Posterior vena cava (tissue), 2 donors: Measurements from ENCODE around the gene SIN3A. TPM values are rescaled to one million over a fixed set of nuclear protein-coding genes. Genes with fewer than 3 reads are reported as not detected.
"Not testable (repeated sequence)": the region's sequence is repeated elsewhere in the genome, so short reads cannot be mapped to it uniquely, and the experiment has no call there.

Experiments
- DNase-seq: peaks from one replicate; pipeline ENCODE4 v3.0.0-alpha.2; 2020; ENCODE audit warnings: low spot score
- intact Hi-C, 2 donors: fragments of 100-400 bp; cut with DNase I; formaldehyde crosslinking; loops; one replicate each; pipeline versions ENCODE4 v1.14.1 to v1.14.2; 2022 to 2023
- total RNA-seq, 2 donors: library from RNA; stranded (reverse); fragmentation: NEBNext Ultra II Directional; extraction: Animal tissue kit (Norgen Biotek cat#: 25700); gene quantifications; one replicate each; pipeline ENCODE4 v1.2.1, GENCODE V29; 2021
- donor health status: DM: yes; HTN: yes; CAD: no.
- donor health status: DM: yes; HTN: yes; CAD: no.

The SIN3A gene
- total RNA-seq, 2 donors from 2014 or later = 47.8 to 47.9 TPM

DNA sequence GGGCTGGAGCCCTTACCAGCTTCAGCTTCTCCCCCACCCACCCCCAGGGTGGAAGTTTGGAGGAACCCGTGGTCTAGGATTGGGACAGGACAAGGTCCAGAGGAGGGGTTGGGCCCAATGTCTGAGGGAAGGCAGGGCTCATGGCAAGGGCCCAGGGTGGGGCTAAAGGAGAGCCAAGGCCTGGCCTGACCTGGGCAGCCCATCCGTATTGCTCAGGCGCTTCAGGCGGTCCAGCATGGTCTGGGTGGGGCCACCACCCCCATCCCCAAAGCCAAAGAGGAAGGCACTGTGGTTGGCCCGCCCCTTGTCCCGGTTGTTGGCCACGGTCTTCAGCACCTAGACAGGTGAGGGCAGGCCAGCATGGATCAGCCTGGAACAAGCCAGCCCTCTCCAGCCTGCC is 90.6 kb downstream of the SIN3A start:
- DNase-seq = no peak
- intact Hi-C loops = no loop called here

DNA sequence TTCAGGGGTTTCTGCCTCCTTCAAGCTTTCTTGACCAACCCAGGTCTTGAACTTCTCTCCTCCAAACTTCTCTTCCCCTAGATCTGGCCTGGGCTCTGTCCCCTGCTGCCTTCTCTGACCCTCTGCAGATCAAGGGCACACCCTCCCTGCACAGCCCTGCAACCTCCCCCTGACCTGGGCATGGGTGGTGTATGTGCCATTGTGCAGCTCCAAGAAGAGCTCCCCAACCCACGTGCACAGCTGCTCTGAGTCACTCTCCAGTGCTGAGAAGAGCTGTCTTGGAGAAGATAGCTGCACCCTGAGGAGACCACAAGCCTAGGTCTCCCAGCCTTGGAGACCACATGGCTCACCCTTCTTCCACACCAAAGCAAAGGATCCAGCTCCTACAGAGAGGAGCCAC is 91.1 kb downstream of the SIN3A start:
- intact Hi-C loops = no loop called here

DNA sequence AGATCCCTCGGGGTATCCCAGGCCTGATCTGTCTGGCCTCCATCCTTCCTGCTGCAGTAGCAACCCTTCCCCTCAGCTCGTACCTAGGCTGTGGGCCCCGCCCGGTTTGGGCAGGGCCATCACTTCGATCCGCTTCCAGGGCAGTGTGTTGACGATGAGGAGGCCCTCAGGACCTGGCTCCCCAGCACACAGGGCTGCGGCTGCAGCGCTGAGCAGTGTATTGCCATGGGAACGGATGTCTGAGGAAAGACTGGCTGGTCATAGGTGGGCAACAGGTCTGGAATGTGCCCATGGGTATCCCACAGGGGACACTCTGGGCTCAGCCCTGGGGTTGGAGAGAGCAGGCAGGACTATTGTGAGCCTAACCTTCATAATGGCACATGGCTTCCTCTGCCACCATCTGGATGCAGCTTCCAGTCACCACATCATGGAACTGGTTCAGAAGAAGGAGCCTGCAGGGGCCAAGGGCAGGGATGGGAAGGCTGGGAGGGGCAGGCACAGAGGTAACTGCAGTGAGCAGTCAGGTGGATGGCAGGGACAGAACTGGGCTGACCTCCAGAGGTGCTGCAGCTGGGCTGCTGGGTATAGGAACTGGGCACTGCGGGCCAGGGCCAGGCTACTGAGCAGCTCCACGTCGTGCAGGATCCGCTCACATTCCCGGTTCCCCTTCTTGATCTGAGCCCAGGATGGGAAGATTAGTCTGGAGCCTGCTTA is 91.8 kb downstream of the SIN3A start:
- no peak for DNase-seq
- intact Hi-C loops = no loop called here

More for the DNA sequence above, 91.1 kb downstream of the SIN3A start:
- DNase-seq = no peak

DNA sequence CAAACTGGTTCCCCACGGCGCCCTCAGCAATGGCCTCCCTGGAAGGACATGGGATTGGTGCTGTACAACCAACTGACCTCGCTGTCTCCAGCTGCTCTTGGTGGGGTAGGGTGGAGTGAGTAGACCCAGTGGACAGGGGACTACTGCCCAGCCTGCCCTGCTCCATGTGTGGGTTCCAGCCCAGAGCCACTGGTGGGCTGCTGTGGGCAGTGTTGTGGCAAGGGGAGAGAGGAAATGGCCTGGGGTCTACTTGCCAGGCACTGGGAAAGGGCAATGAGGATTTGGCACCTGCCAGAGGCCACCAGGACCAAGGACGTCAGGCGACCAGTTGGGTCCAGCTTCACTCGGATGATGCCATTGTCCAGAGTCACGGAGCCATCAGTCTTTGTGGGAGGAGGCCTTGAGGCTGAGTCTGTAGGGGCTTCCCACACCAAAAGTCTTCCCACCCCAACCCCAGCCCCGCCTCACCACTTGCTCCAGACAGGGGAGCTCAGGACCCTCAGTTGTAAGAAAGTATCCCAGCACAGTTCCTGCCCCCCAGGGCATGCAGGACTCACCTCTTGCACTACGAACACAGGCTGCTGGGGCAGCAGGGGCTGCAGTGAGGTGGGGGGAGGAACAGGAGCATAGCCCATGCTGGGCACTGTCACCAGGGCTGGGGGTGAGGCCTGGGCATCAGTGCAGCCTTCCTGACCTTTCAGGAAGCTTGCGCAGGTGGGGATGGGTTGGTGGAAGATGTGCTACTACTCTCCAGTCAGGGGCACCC is 92.5 kb downstream of the SIN3A start:
- no peak for DNase-seq
- intact Hi-C loops = no loop called here

DNA sequence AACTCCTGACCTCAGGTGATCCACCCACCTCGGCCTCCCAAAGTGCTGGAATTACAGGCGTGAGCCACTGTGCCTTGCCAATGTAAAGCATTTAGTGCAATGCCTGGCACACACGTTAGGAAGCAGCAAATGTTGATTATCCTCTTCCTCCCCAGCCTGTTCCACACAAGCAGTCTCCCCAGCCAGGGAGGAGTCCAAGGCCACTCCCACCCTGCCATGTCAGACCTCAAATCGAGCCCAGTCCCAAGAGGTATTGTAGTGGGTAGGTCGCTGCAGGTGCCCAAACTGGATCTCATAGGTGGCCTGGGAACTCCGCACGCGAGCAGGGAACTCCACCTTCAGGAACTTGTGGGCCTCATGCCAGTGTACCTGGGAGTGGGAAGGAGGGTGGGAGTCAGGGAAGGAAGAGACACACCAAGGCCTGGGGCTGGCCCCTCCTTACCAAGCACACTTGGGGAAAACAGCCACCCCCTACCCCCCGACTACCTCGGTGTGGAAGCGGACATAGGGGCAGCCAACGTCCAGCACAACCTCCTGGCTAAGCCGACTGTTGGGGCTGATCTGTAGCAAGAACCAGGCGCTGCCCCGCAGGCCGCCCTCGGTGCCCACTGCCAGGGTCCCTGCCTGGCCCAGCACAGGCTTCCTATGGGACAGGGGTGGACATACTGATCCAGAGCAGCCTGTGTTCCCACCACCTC is 93.4 kb downstream of the SIN3A start:
- DNase-seq = no peak
- intact Hi-C loops = no loop called here

DNA sequence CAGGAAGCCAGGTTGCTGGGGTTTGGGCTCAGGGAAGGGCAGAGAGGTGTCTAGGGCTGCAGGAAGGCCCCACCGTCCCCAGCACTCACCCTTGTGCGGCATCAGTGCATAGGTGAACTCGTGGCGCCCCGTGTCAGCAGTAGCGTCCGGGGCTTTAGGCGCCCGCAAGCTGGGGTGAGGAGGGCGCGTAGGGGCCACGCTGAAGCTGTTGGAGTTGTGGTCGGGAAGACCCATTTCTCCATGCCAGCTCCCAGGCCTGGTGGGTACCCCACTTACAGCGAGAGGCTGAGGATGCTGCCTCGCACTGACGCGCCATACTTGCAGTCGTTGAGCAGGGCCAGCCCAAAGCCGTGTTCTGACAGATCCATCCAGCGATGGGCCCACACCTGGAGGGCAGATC is 95.0 kb downstream of the SIN3A start:
- DNase-seq = no peak
- intact Hi-C loops = no loop called here

DNA sequence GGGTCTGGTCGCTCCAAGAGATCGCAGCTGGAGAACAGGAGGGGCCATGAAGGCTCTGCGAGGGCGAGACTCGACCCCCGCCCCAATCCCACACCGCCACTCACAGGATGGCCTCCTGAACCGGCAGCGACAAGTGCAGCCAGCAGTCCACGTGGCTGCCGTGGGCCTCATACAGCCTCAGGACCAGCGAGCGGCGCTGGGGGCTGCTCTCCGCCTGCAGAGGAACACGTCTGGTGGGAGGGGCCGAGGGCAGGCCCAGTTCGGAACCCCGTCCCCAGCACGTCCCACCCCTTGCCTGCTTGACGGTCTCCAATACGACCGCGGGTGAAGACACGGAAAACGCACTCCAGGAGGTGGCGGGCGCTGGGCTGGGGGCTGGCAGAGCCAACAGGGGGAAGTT is 95.5 kb downstream of the SIN3A start:
- no peak for DNase-seq
- intact Hi-C loops = no loop called here

DNA sequence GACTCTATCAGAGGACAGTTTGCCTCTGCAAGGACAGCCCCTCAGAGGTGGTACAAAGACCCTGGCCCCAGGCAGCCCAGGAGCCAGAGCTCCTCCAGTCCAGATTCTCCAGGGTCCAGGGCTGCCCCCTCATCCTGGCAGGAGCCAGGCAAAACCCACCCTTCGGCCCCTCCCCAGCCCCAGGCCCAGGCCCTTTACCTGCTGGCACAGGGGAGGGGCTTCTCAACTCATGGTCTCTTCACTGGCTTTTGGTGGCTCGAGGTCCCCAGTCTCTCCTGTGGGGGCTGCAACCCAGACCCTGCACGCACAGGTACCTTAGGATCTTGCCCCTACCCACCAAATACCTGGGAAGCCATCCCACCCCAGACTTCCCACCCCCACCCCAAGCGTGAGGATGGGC is 96.1 kb downstream of the SIN3A start:
- DNase-seq = no peak
- intact Hi-C loops = no loop called here

DNA sequence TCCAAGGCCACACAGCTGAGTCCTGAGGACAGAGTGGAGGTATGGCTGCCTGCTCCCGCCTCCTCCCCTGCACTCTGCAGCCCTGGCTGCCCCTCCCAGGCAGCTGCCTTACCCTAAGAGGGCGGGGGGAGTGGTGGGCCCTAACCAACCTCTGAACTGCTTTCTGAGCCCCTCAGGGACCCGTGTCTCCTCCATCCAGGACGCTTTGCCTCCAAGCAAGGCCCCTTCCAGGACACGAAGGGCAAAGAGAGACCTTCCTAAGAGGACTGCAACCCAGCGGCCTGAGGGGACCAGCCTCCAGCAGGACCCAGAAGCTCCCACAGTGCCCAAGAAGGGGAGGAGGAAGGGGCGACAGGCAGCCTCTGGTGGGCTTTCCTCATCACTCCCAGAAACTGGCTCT is 97.0 kb downstream of the SIN3A start:
- intact Hi-C loops = no loop called here
- DNase-seq = no peak

DNA sequence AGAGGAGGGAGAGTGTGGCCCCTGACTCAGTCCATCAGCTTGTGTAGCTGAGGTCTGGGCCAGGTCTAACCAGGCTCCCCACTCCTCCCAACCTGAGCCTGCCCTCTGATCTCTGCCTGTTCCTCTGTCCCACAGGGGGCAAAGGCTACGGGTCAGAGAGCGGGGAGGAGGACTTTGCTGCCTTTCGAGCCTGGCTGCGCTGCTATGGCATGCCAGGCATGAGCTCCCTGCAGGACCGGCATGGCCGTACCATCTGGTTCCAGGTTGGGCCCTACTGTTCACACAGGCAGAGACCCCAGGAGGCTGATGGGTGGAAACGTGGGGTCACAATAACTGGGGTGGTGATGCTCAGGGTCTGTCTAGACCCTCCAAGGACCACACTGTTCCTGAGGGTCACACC is 97.9 kb downstream of the SIN3A start:
- intact Hi-C loops = no loop called here
- DNase-seq = no peak

DNA sequence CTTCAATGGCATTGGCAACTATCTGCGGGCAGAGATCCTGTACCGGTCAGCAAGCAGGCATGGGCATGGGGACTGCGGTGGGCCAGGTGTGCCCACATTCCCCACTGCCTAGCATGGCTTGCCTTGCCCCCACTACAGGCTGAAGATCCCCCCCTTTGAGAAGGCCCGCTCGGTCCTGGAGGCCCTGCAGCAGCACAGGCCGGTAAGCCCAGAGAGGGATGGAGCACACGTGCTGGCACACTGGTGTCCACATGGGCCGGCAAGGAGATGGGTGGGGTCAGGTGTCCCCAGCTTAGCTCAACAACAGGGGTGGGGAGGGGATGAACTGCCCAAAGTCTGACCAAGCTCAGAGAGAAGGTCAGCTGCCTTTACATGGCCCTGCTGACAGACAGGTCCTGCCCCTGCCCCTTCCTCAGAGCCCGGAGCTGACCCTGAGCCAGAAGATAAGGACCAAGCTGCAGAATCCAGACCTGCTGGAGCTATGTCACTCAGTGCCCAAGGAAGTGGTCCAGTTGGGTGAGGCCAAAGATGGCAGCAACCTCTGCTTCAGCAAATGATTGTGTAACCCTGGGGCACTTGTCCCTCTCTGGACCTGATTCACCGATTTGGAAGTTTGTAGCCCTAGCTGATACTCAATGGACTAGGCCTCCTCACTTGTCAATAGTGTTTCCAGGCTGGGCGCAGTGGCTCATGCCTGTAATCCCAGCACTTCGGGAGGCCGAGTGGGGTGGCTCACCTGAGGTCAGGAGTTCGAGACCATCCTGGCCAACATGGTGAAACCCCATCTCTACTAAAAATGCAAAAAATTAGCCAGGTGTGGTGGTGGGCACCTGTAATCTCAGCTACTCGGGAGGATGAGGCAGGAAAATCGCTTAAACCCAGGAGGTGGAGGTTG is 99.1 kb downstream of the SIN3A start:
- intact Hi-C loops = no loop called here
- no peak for DNase-seq

DNA sequence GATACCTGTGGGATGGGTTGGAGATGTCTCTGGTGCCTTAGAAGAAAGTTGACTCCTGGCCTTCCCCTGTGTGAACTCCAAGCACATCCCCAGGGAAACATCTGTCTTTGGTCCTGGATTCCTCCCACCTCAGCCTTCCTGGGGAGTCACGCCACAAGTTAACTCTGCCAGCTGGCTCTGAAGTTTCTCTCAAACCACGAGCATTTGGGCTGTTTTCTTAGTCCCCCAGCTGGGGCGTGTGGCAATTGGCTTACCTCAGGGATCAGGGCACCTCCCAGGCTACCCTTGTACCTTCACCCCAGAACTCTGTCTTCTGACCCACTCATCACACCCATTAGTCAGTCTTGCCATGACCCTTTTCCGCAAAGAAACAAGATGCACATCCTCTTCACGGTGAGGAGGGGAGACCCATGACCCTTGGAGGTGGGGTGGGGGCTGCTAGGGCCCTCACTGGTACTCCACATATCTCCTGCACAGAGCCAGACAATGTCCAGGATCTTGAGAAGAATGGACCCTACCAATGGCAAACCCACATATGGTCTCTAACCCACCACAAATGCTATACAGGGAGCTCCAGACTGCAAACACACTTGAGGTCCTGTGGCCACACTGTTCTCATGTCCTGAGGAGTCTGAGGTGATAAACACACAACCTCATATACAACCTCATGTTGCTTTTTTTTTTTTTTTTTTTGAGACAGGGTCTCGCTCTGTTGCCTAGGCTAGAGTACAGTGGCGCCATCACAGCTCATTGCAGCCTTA is 100.7 kb downstream of the SIN3A start:
- DNase-seq = no peak
- intact Hi-C loops = no loop called here

DNA sequence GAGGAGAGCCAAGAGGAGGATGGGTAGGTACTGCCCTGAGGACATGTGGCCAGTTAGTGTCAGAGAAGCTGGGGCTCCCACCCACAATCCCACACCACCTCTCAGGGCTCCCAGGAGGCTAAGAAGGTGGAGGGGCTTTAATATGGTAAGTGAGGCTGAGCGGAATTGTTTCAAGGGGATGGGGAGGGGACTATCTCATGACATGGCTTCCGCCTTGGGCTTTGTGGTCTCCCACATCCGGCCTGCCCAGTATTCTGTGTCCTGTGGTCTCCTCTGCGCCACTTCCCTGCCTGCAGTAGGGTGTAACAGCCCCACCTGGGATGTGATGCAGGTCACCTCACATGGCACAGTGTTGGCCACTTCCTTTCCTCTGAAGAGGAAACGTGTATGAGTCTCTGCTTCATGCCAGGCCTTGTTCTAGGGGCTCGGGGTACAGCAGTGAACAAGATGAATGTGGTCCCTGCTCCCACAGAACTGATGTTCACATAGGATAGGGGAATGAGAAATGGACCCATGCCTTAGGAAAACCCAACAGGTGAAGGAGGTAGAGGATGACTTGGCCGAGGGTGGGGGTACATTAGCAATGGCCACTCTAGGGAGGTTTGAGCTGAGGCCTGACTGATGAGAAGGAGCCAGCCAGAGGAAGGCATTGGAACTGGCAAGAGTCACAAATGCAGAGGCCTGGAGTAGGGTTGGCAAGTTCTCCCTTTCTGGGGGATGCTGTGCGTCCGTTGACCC is 101.5 kb downstream of the SIN3A start:
- intact Hi-C loops = no loop called here
- DNase-seq = peak; percentile 79

DNA sequence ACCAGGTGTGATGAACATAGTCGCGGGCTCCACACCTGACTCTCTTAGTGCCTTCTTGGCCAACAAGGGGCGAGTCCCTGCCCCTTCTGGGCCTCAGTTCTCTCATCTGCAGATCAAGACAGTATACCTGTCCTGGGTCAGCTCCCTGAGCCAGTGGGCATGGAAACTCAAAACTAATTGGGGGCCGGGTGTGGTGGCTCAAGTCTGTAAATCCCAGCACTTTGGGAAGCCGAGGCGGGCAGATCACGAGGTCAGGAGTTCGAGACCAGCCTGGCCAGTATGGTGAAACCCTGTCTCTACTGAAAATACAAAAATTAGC is 102.2 kb downstream of the SIN3A start:
- intact Hi-C loops, DNase-seq: not testable (repeated sequence)

DNA sequence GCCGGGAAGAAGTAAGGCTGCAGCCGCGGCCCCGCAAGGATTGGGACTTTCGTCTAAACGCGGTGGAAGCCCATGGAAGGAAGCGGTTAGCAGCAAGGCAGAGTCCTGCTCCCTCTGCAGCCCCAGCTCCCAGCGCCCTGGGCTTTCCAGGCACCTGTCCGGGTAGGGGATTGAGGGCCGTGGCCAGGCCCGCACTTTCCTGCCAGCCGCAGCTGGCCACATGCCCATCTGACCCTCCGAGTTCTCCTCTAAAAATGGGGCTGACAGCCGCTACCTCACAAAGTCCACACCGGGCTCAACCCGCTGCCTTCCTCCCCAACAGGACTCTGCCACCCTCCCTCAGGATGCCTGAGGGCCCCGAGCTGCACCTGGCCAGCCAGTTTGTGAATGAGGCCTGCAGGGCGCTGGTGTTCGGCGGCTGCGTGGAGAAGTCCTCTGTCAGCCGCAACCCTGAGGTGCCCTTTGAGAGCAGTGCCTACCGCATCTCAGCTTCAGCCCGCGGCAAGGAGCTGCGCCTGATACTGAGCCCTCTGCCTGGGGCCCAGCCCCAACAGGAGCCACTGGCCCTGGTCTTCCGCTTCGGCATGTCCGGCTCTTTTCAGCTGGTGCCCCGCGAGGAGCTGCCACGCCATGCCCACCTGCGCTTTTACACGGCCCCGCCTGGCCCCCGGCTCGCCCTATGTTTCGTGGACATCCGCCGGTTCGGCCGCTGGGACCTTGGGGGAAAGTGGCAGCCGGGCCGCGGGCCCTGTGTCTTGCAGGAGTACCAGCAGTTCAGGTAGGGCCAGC is 102.7 kb downstream of the SIN3A start:
- DNase-seq = peak; percentile 85
- intact Hi-C loops = no loop called here

DNA sequence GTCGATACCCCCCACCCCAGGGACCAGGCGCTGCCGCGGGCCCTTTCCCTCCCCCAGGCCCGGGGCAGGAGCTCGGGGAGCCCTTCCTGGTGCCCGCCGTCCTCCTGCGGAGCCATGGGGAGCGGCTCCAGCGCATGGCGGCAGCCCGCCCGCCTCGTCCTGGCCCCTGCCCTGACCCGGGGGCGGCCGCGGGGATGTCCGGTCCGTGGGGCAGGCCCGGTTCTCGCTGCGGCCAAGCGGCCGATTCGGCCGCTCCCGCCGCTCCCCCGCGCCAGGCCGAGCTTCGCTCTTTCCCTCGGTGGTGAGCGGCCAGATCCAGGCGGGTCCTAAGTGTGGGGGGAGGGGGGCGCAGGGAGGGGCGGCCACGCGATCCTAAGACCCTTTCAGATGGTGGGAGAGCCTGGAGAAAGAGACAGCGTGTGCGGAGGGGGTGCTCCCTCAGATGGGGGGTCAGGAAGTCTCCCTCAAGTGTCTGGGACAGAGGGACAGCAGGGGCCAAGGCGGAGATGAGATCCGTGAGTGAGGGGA is 103.4 kb downstream of the SIN3A start:
- intact Hi-C loops = no loop called here
- DNase-seq = no peak
